ENCODE data around the gene TMEM82. TPM values are rescaled to one million over a fixed set of nuclear protein-coding genes. Genes with fewer than 3 reads are reported as not detected.

The TMEM82 gene
- polyA plus RNA-seq, 1 of the 3 experiments (the other 2 are of a cell fraction) = not detected

GRCh38 chr1:15777909-15778707, 35.8 kb downstream of the TMEM82 start:
- ChIA-PET CTCF (interaction anchor here (1.3 to 1.7 kb wide), 3 partner anchors 11 to 37 kb away, joined by 3 to 12 read pairs (median 5); no protein-coding TSS in a partner anchor), POLR2A (no interaction called here)
- no peaks in the 10 kb centered on the region for H3K4me1 ChIP-seq (ENCODE audit: control insufficient read depth in 1 of 2, insufficient read depth in 2 of 2, low read depth in 1 of 2, low read length in 1 of 2)
- H3K79me2 ChIP-seq (ENCODE audit: insufficient read depth) = no peaks in the 10 kb centered on the region
- H3K9me2 ChIP-seq = no peaks in the 10 kb centered on the region
- no peaks in the 10 kb centered on the region for H3K9me3 ChIP-seq
- H3K9ac ChIP-seq = no peak overlapping the region
- H3K27ac ChIP-seq (ENCODE audit: low read depth in 2 of 2, low read length in 1 of 2) = no peak overlapping the region
- no peak for DNase-seq
- no peak overlapping the region for H3K4me3 ChIP-seq (ENCODE audit: low read depth in 2 of 2, low read length in 1 of 2)
- H3K36me3 ChIP-seq (replicated peaks in 1 of 2; ENCODE audit: control insufficient read depth in 1 of 2, insufficient read depth in 2 of 2, low read length in 1 of 2) = peaks cover 30 to 39% of the 10 kb centered on the region in 2 experiments
- no peaks in the 10 kb centered on the region for H3K27me3 ChIP-seq (ENCODE audit: insufficient read depth)
- H3K4me2 ChIP-seq = no peak overlapping the region
- TF ChIP-seq NRF1 (IDR thresholded peaks at IDR 0.05; ENCODE audit: low read depth, low read length) = no peak
- no peak for TF ChIP-seq MXI1 (IDR thresholded peaks at IDR 0.05; ENCODE audit: low read depth, low read length)
- no peak for TF ChIP-seq GATA2 (CRISPR knock-in tag; IDR thresholded peaks at IDR 0.05)
- TF ChIP-seq ELF1 (IDR thresholded peaks at IDR 0.05) = no peak
- TF ChIP-seq EP300 (IDR thresholded peaks at IDR 0.05; ENCODE audit: borderline replicate concordance in 1 of 2, low read depth in 1 of 2, low read length in 1 of 2) = no peak
- no peak for TF ChIP-seq USF1 (IDR thresholded peaks at IDR 0.05; ENCODE audit: borderline replicate concordance, low read depth)
- no peak for TF ChIP-seq IRF3 (IDR thresholded peaks at IDR 0.05; ENCODE audit: low read depth, low read length)
- no peak for TF ChIP-seq RFX5 (IDR thresholded peaks at IDR 0.05; ENCODE audit: low read length)
- no peak for TF ChIP-seq TCF12 (IDR thresholded peaks at IDR 0.05)
- TF ChIP-seq YY1 (IDR thresholded peaks at IDR 0.05; ENCODE audit: low read depth) = no peak
- TF ChIP-seq RXRA (IDR thresholded peaks at IDR 0.05; ENCODE audit: borderline replicate concordance, low read depth) = no peak
- TF ChIP-seq RAD21 (IDR thresholded peaks at IDR 0.05; ENCODE audit: low read length) = no peak
- TF ChIP-seq CHD2 (IDR thresholded peaks at IDR 0.05; ENCODE audit: low read length, partially characterized antibody) = no peak
- no peak overlapping the region for H2AFZ ChIP-seq (ENCODE audit: low read depth)
- no peaks in the 10 kb centered on the region for H4K20me1 ChIP-seq (ENCODE audit: insufficient read depth)
- 97% methylated on average over 7 of the region's 7 CpGs for WGBS (ENCODE audit: low lambda C conversion rate)
- H3F3A ChIP-seq (replicated peaks; ENCODE audit: insufficient read depth) = peaks cover 9% of the 10 kb centered on the region

- WGBS (ENCODE audit: low lambda C conversion rate) = 93% methylated on average over 6 of the region's 8 CpGs
- ChIA-PET POLR2A (no interaction called here), CTCF (no interaction called here)
Measured at GRCh38 chr1:15785683-15786082, 43.4 kb downstream of the TMEM82 start.

More at GRCh38 chr1:15785683-15786082, 43.4 kb downstream of the TMEM82 start:
- H3K4me2 ChIP-seq = no peak overlapping the region
- H3K9me2 ChIP-seq = no peaks in the 10 kb centered on the region
- H3K4me3 ChIP-seq (ENCODE audit: low read depth in 2 of 2, low read length in 1 of 2) = no peak overlapping the region
- H3K4me1 ChIP-seq (ENCODE audit: control insufficient read depth in 1 of 2, insufficient read depth in 2 of 2, low read depth in 1 of 2, low read length in 1 of 2) = no peaks in the 10 kb centered on the region
- H2AFZ ChIP-seq (ENCODE audit: low read depth) = no peak overlapping the region
- H3K9ac ChIP-seq = no peak overlapping the region
- H3K27ac ChIP-seq (ENCODE audit: low read depth in 2 of 2, low read length in 1 of 2) = no peak overlapping the region
- H3K27me3 ChIP-seq (ENCODE audit: insufficient read depth) = no peaks in the 10 kb centered on the region
- H3K9me3 ChIP-seq = no peaks in the 10 kb centered on the region
- TF ChIP-seq NRF1 (IDR thresholded peaks at IDR 0.05; ENCODE audit: low read depth, low read length) (no peak), USF2 (IDR thresholded peaks at IDR 0.05; ENCODE audit: borderline replicate concordance, low read depth, low read length) (no peak), RXRA (IDR thresholded peaks at IDR 0.05; ENCODE audit: borderline replicate concordance, low read depth) (no peak), REST (IDR thresholded peaks at IDR 0.05; ENCODE audit: low read depth, low read length) (no peak), PBX3 (IDR thresholded peaks at IDR 0.05) (no peak), MAX (IDR thresholded peaks at IDR 0.05; ENCODE audit: low read depth) (no peak), EP300 (IDR thresholded peaks at IDR 0.05; ENCODE audit: borderline replicate concordance in 1 of 2, low read depth in 1 of 2, low read length in 1 of 2) (no peak), IRF3 (IDR thresholded peaks at IDR 0.05; ENCODE audit: low read depth, low read length) (no peak)
- H3F3A ChIP-seq (replicated peaks; ENCODE audit: insufficient read depth) = peaks cover 11% of the 10 kb centered on the region
- no peaks in the 10 kb centered on the region for H4K20me1 ChIP-seq (ENCODE audit: insufficient read depth)
- peak; percentile 9 for DNase-seq
- H3K36me3 ChIP-seq (replicated peaks in 1 of 2; ENCODE audit: control insufficient read depth in 1 of 2, insufficient read depth in 2 of 2, low read length in 1 of 2) = peaks cover 10% of the 10 kb centered on the region in 2 experiments
- no peaks in the 10 kb centered on the region for H3K79me2 ChIP-seq (ENCODE audit: insufficient read depth)

All from SK-N-SH (cell line).